HFFc6 (cell line): Measurements from ENCODE around the gene HTR2B. TPM values are rescaled to one million over a fixed set of nuclear protein-coding genes. Genes with fewer than 3 reads are reported as not detected.

Experiments
- DNase-seq: peaks from one replicate; pipeline ENCODE4 v3.0.0-alpha.2; 2018
- H3K27ac Mint-ChIP-seq: 2 replicates; pipeline ENCODE4 v1.8.0; 2020; ENCODE audit warnings: mild to moderate bottlenecking, mixed read lengths
- H3K27me3 Mint-ChIP-seq: 2 replicates; pipeline ENCODE4 v1.8.0; 2021; ENCODE audit warnings: mild to moderate bottlenecking, moderate library complexity, mixed read lengths; ENCODE audit not compliant: insufficient read depth
- H3K36me3 Mint-ChIP-seq: 2 replicates; pipeline ENCODE4 v1.8.0; 2021; ENCODE audit warnings: low read depth, mixed read lengths
- H3K4me1 Mint-ChIP-seq: 2 replicates; pipeline ENCODE4 v1.8.0; 2020; ENCODE audit warnings: low read depth, mixed read lengths
- H3K4me3 Mint-ChIP-seq: 2 replicates; pipeline ENCODE4 v1.8.0; 2020; ENCODE audit warnings: mild to moderate bottlenecking, moderate library complexity, mixed read lengths
- H3K9me3 Mint-ChIP-seq: 2 replicates; pipeline ENCODE4 v1.8.0; 2020; ENCODE audit warnings: mild to moderate bottlenecking, mixed read lengths
- CTCF ChIP-seq: fragments of 200-600 bp; sonication (generic); IDR thresholded peaks from 2 replicates; pipeline ENCODE4 v1.5.0; 2021; ENCODE audit warnings: antibody characterized with exemption, mild to moderate bottlenecking
- long read RNA-seq: library from polyadenylated mRNA; unstranded; transcript quantifications from one replicate; pipeline ENCODE4 v2.0.0, GENCODE V29; 2019
- total RNA-seq, 6 experiments: library from RNA; stranded (reverse); fragmentation: NEBNext Ultra II Directional; extraction: Animal tissue kit (Norgen Biotek cat#: 25700); gene quantifications; 2 replicates in 1 of 6; 3 replicates in 5 of 6; pipeline ENCODE4 v1.2.3, GENCODE V29; 2021

The HTR2B gene
- under 1 TPM in 5 of 6 experiments, not detected in 1; 0.09 to 0.33 (median 0.26) TPM for total RNA-seq
- long read RNA-seq = 0 reads

- H3K36me3 Mint-ChIP-seq = no peaks in the 10 kb centered on the region
- DNase-seq = no peak
- TF ChIP-seq CTCF = no peak
- peaks cover 64% of the 10 kb centered on the region for H3K4me1 Mint-ChIP-seq
- peak within 1 kb of the TSS; percentile 64; the same call in 1 of the 2 replicates for H3K4me3 Mint-ChIP-seq
- H3K27me3 Mint-ChIP-seq = no peaks in the 10 kb centered on the region
- H3K9me3 Mint-ChIP-seq = no peaks in the 10 kb centered on the region
- peak within 1 kb of the TSS; percentile 46; the same call in 1 of the 2 replicates for H3K27ac Mint-ChIP-seq
Measured at GRCh38 chr2:231124838-231125568, at the start of gene HTR2B. Gene HTR2B (minus strand): TSS chr2:231125042. CDS start chr2:231123764, 1,278 bp downstream.

DNA sequence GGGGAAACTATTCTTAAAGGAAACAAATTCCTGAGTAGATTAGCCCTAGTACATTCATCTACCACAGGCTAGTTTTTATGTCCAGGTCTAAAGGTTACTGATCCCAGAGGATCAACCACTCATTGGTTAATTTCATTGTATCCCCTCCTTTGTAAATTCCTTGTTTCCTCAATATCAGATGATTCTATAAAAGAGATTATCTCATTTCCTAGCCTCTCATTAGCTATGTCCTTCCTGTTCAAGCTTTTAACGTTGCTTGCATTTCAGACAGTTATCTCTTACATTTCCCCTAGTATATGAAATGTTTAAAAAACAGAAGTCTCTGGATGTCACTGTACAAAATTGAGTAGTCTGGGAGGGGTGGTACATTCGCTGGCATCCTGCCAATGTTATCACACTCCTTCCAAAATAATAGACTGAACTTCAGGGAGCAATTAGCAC lies 49.4 kb upstream of the HTR2B start:
- peaks cover 1% of the 10 kb centered on the region; the same call in 1 of the 2 replicates for H3K27me3 Mint-ChIP-seq
- no peak for TF ChIP-seq CTCF
- DNase-seq = no peak
- H3K27ac Mint-ChIP-seq = peak overlapping the region; percentile 42; the same call in 1 of the 2 replicates
- peaks cover 26% of the 10 kb centered on the region for H3K4me1 Mint-ChIP-seq
- peaks cover 52% of the 10 kb centered on the region for H3K36me3 Mint-ChIP-seq
- no peak overlapping the region for H3K4me3 Mint-ChIP-seq
- no peaks in the 10 kb centered on the region for H3K9me3 Mint-ChIP-seq

- H3K4me3 Mint-ChIP-seq = no peak overlapping the region
- peaks cover 1% of the 10 kb centered on the region; the same call in 1 of the 2 replicates for H3K27me3 Mint-ChIP-seq
- no peak for DNase-seq
- no peak overlapping the region for H3K27ac Mint-ChIP-seq
- H3K9me3 Mint-ChIP-seq = no peaks in the 10 kb centered on the region
- TF ChIP-seq CTCF = no peak
- H3K4me1 Mint-ChIP-seq = peaks cover 43% of the 10 kb centered on the region
- H3K36me3 Mint-ChIP-seq = peaks cover 62% of the 10 kb centered on the region
Measured at GRCh38 chr2:231172025-231172424, 47.2 kb upstream of the HTR2B start.

GRCh38 chr2:231170055-231170454 lies 45.2 kb upstream of the HTR2B start:
- Mint-ChIP-seq H3K27ac (peak overlapping the region; percentile 77), H3K9me3 (no peaks in the 10 kb centered on the region), H3K27me3 (no peaks in the 10 kb centered on the region), H3K4me1 (peaks cover 57% of the 10 kb centered on the region), H3K4me3 (peak overlapping the region; percentile 4; the same call in 1 of the 2 replicates), H3K36me3 (peaks cover 63% of the 10 kb centered on the region)
- DNase-seq = peak; percentile 49
- no peak for TF ChIP-seq CTCF

DNA sequence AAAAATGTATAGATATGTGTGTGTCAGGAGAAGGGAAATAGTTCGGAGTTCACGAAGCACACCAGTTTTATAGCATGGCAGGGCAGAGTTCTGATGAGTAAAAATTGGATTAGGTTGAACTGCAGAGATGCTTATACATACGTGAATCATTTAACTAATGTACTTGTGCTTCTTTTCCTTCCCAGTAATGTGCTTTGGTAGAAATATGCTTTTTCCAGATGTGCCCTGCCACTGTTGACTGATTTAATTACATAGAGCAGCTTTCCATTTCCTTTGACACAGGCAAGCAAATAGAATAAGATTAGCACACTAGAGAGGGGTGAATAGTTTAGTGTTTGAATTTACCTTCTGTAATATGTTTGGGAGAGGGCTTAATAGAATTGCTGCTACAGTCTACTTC lies 44.6 kb upstream of the HTR2B start:
- no peak overlapping the region for H3K4me3 Mint-ChIP-seq
- TF ChIP-seq CTCF = no peak
- no peaks in the 10 kb centered on the region for H3K9me3 Mint-ChIP-seq
- H3K36me3 Mint-ChIP-seq = peaks cover 65% of the 10 kb centered on the region
- H3K27ac Mint-ChIP-seq = peak overlapping the region; percentile 74
- no peak for DNase-seq
- peaks cover 63% of the 10 kb centered on the region for H3K4me1 Mint-ChIP-seq
- no peaks in the 10 kb centered on the region for H3K27me3 Mint-ChIP-seq
